Measurements from ENCODE around the gene PPEF1. TPM values are rescaled to one million over a fixed set of nuclear protein-coding genes. Genes with fewer than 3 reads are reported as not detected.

PPEF1 gene
- total and polyA plus RNA-seq, 2 of the 4 experiments (the other 2 are of a cell fraction): not detected

- Histone ChIP-seq H3K79me1 (ENCODE audit: low read depth in 1 of 2, low read length in 2 of 2) (no peaks in the 10 kb centered on the region), H3K4me1 (ENCODE audit: control insufficient read depth, insufficient read depth, low read length) (no peaks in the 10 kb centered on the region), H3K23ac (ENCODE audit: low read depth, low read length) (no peak overlapping the region), H2BK15ac (ENCODE audit: low read depth, low read length) (no peak overlapping the region), H3K9ac (ENCODE audit: low read depth, low read length) (no peak overlapping the region), H2BK120ac (ENCODE audit: low read depth, low read length) (no peak overlapping the region), H2AK5ac (ENCODE audit: low read depth, low read length) (no peak overlapping the region), H2AFZ (replicated peaks; ENCODE audit: low read length, poor library complexity) (no peak overlapping the region), H2BK5ac (ENCODE audit: low read depth, low read length, poor library complexity, severe bottlenecking) (no peak overlapping the region), H3K4ac (ENCODE audit: low read depth, low read length) (no peak overlapping the region), H2BK20ac (ENCODE audit: low read depth, low read length) (no peak overlapping the region), H3K14ac (replicated peaks; ENCODE audit: low read depth, low read length) (no peak overlapping the region), H3K4me2 (ENCODE audit: low read depth, low read length) (no peak overlapping the region), H2AK9ac (replicated peaks; ENCODE audit: low read depth, low read length, poor library complexity) (no peak overlapping the region), H4K5ac (ENCODE audit: low read depth, low read length) (no peak overlapping the region), H3K27me3 (ENCODE audit: control insufficient read depth, insufficient read depth, low read length) (no peaks in the 10 kb centered on the region), H4K20me1 (ENCODE audit: insufficient read depth, low read length) (no peaks in the 10 kb centered on the region), H4K8ac (ENCODE audit: low read depth in 2 of 2, low read length in 2 of 2) (no peak overlapping the region), H3K56ac (ENCODE audit: extremely low read depth, insufficient read depth, low read length) (no peak overlapping the region), H3K18ac (ENCODE audit: low read depth, low read length) (no peak overlapping the region), H3K4me3 (ENCODE audit: insufficient read depth, low read depth, low read length) (no peak overlapping the region), H3K27ac (ENCODE audit: insufficient read depth, low read length) (no peak overlapping the region), H3K36me3 (ENCODE audit: control insufficient read depth, insufficient read depth, low read length) (no peaks in the 10 kb centered on the region), H3K9me3 (ENCODE audit: control insufficient read depth, insufficient read depth, low read length) (no peaks in the 10 kb centered on the region), H4K91ac (ENCODE audit: insufficient read depth, low read depth, low read length) (no peak overlapping the region), H3K9me1 (ENCODE audit: insufficient read depth, low read length) (no peaks in the 10 kb centered on the region)
- ChIA-PET POLR2A (ENCODE audit: unreplicated experiment) (no interaction called here), CTCF (no interaction called here)
- dilution Hi-C loops (cut with HindIII; ENCODE audit: low sequenced_read_pairs, unreplicated experiment) (no loop called here), intact Hi-C loops (cut with micrococcal nuclease) (no loop called here), in situ Hi-C loops (cut with MboI; ENCODE audit: low sequenced_read_pairs) (no loop called here)
- BruUV-seq (replicated peaks): no TSS peak
- TF ChIP-seq FOS (IDR thresholded peaks at IDR 0.05; ENCODE audit: low read depth, low read length) (no peak), USF2 (IDR thresholded peaks at IDR 0.05; ENCODE audit: low read depth, low read length) (no peak), CEBPB (IDR thresholded peaks at IDR 0.05; ENCODE audit: low read depth, low read length) (no peak), BHLHE40 (IDR thresholded peaks at IDR 0.05; ENCODE audit: low read depth, low read length) (no peak), MAFK (IDR thresholded peaks at IDR 0.05; ENCODE audit: low read depth, low read length) (no peak), MXI1 (IDR thresholded peaks at IDR 0.05; ENCODE audit: borderline replicate concordance, low read depth, low read length) (no peak)
- WGBS, 2 experiments (ENCODE audit: extremely low coverage in 2 of 2, insufficient read length in 1 of 2): no CpG with 5 or more reads among the region's 2 CpGs
- no peak for DNase-seq
- ATAC-seq (ENCODE audit: low read depth): no peak
Measured at GRCh38 chrX:18825375-18825774, 117.9 kb downstream of the PPEF1 start.
